GM13977 (cell line): ENCODE data around the gene MET.

Source experiments
- DNase-seq: peaks from one replicate; pipeline ENCODE4 v3.0.0; 2012; ENCODE audit warnings: low spot score
- CTCF ChIP-seq: IDR thresholded peaks from 2 replicates; pipeline ENCODE4 v1.5.1; 2012; ENCODE audit warnings: mild to moderate bottlenecking, control low read depth; ENCODE audit not compliant: insufficient read depth; ENCODE audit errors: extremely low read depth, missing control alignments
- in situ Hi-C: fragments of 300-500 bp; cut with MboI; formaldehyde crosslinking; loops from one replicate; pipeline ENCODE4 v1.12.0; 2022; ENCODE audit warnings: low sequenced_read_pairs, low pct_unique_long_range_greater_than_20kb, mixed read lengths, inconsistent platforms; ENCODE audit not compliant: unreplicated experiment

The MET gene

DNA sequence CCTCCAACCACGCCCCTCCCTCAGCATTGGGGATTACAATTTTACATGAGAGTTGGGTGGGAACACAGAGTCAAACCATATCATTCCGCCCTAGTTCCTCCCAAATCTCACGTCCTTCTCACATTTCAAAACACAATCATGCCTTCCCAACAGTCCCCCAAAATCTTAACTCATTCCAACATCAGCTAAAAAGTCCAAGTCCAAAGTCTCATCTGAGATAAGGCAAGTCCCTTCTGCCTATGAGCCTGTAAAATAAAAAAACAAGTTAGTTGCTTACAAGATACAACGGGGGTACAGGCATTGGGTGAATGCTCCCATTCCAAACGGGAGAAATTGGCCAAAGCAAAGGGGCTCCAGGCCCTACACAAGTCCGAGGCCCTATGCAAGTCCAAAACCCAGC is 112.7 kb downstream of the MET start:
- no peak for TF ChIP-seq CTCF
- DNase-seq: no peak
- in situ Hi-C loops: no loop called here

GRCh38 chr7:116785843-116786242 is 113.8 kb downstream of the MET start:
- DNase-seq: no peak
- TF ChIP-seq CTCF: no peak
- in situ Hi-C loops: no loop called here

GRCh38 chr7:116786791-116787443 is 114.9 kb downstream of the MET start:
- DNase-seq: peak; percentile 67
- TF ChIP-seq CTCF: peak; percentile 65
- in situ Hi-C loops: no loop called here

- no peak for TF ChIP-seq CTCF
- in situ Hi-C loops: no loop called here
Measured at GRCh38 chr7:116787881-116788280, 115.9 kb downstream of the MET start.

GRCh38 chr7:116788572-116789197 is 116.7 kb downstream of the MET start:
- no peak for DNase-seq
- in situ Hi-C loops: no loop called here

More at GRCh38 chr7:116787881-116788280, 115.9 kb downstream of the MET start:
- no peak for DNase-seq

DNA sequence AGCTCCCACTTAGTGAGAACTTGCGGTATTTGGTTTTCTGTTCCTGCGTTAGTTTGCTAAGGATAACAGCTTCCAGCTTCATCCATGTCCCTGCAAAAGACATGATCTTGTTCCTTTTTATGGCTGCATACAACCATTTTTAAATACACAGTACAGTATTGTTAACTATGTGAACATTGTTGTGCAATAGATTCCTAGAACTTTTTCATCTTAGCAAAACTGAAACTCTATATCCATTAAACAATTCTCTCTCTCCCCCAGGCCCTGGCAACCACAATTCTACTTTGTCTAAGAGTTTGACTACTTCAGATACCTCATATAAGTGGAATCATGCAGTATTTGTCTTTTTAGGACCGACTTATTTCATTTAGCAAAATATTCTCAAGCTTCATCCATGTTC is 118.0 kb downstream of the MET start:
- no peak for DNase-seq
- TF ChIP-seq CTCF: no peak
- in situ Hi-C loops: no loop called here

More at GRCh38 chr7:116788572-116789197, 116.7 kb downstream of the MET start:
- TF ChIP-seq CTCF: no peak
